Measurements from ENCODE around the gene GSG1. TPM values are rescaled to one million over a fixed set of nuclear protein-coding genes. Genes with fewer than 3 reads are reported as not detected.

Gene GSG1
- total RNA-seq, 2 donors from 2014 or later: 0.31 TPM; not detected in 1

- 81 to 88% methylated on average over 7 to 8 of the region's 8 CpGs for WGBS, 2 experiments (ENCODE audit: insufficient coverage in 1 of 2, insufficient read length in 1 of 2)
- Mint-ChIP-seq H3K4me3 (no peak overlapping the region), H3K36me3 (ENCODE audit: low read depth) (no peaks in the 10 kb centered on the region), H3K27ac (no peak overlapping the region), H3K27me3 (ENCODE audit: insufficient read depth) (no peaks in the 10 kb centered on the region), H3K9me3 (no peaks in the 10 kb centered on the region), H3K4me1 (peaks cover 20% of the 10 kb centered on the region)
- TF ChIP-seq CTCF (conservative IDR thresholded peaks at IDR 0.05): no peak
- Histone ChIP-seq H3K36me3 (ENCODE audit: control insufficient read depth, insufficient read depth, low read length) (no peaks in the 10 kb centered on the region), H3K4me1 (ENCODE audit: control insufficient read depth, insufficient read depth, low read length) (no peaks in the 10 kb centered on the region), H3K9me3 (ENCODE audit: control insufficient read depth, low read length) (no peaks in the 10 kb centered on the region), H3K4me3 (ENCODE audit: low read length) (no peak overlapping the region), H3K27me3 (ENCODE audit: control insufficient read depth, insufficient read depth, low read length, poor library complexity, severe bottlenecking) (no peaks in the 10 kb centered on the region), H3K9ac (ENCODE audit: extremely low read depth, low read length, poor library complexity, severe bottlenecking) (no peak overlapping the region), H3K27ac (ENCODE audit: low read depth, low read length) (no peak overlapping the region)
- DNase-seq: no peak
These were observed 8.0 kb downstream of the GSG1 start for GRCh38 chr12:13095266-13095995.

GRCh38 chr12:13094367-13094766 lies 9.1 kb downstream of the GSG1 start:
- Mint-ChIP-seq H3K4me3 (no peak overlapping the region), H3K27ac (no peak overlapping the region), H3K4me1 (peaks cover 14% of the 10 kb centered on the region), H3K9me3 (no peaks in the 10 kb centered on the region), H3K36me3 (ENCODE audit: low read depth) (no peaks in the 10 kb centered on the region), H3K27me3 (ENCODE audit: insufficient read depth) (no peaks in the 10 kb centered on the region)
- no peak for DNase-seq
- Histone ChIP-seq H3K4me1 (ENCODE audit: control insufficient read depth, insufficient read depth, low read length) (no peaks in the 10 kb centered on the region), H3K36me3 (ENCODE audit: control insufficient read depth, insufficient read depth, low read length) (no peaks in the 10 kb centered on the region), H3K27me3 (ENCODE audit: control insufficient read depth, insufficient read depth, low read length, poor library complexity, severe bottlenecking) (no peaks in the 10 kb centered on the region), H3K9ac (ENCODE audit: extremely low read depth, low read length, poor library complexity, severe bottlenecking) (no peak overlapping the region), H3K4me3 (ENCODE audit: low read length) (no peak overlapping the region), H3K9me3 (ENCODE audit: control insufficient read depth, low read length) (no peaks in the 10 kb centered on the region), H3K27ac (ENCODE audit: low read depth, low read length) (no peak overlapping the region)
- no peak for TF ChIP-seq CTCF (conservative IDR thresholded peaks at IDR 0.05)
- WGBS, 2 experiments (ENCODE audit: insufficient coverage in 1 of 2, insufficient read length in 1 of 2): 87% methylated on average over 3 of the region's 3 CpGs; no CpG with 5 or more reads in 1 of the 2 experiments

GRCh38 chr12:13093848-13094220 lies 9.6 kb downstream of the GSG1 start:
- Histone ChIP-seq H3K36me3 (ENCODE audit: control insufficient read depth, insufficient read depth, low read length) (no peaks in the 10 kb centered on the region), H3K9me3 (ENCODE audit: control insufficient read depth, low read length) (no peaks in the 10 kb centered on the region), H3K4me1 (ENCODE audit: control insufficient read depth, insufficient read depth, low read length) (no peaks in the 10 kb centered on the region), H3K4me3 (ENCODE audit: low read length) (no peak overlapping the region), H3K27ac (ENCODE audit: low read depth, low read length) (no peak overlapping the region), H3K9ac (ENCODE audit: extremely low read depth, low read length, poor library complexity, severe bottlenecking) (no peak overlapping the region), H3K27me3 (ENCODE audit: control insufficient read depth, insufficient read depth, low read length, poor library complexity, severe bottlenecking) (no peaks in the 10 kb centered on the region)
- no peaks in the 10 kb centered on the region for H3K36me3 Mint-ChIP-seq (ENCODE audit: low read depth)
- no peaks in the 10 kb centered on the region for H3K9me3 Mint-ChIP-seq
- no peak overlapping the region for H3K4me3 Mint-ChIP-seq
- no peak for DNase-seq
- no peaks in the 10 kb centered on the region for H3K27me3 Mint-ChIP-seq (ENCODE audit: insufficient read depth)
- peaks cover 17% of the 10 kb centered on the region for H3K4me1 Mint-ChIP-seq
- no peak overlapping the region for H3K27ac Mint-ChIP-seq
- no peak for TF ChIP-seq CTCF (conservative IDR thresholded peaks at IDR 0.05)
- 94 to 100% methylated on average over 2 of the region's 2 CpGs for WGBS, 2 experiments (ENCODE audit: insufficient coverage in 1 of 2, insufficient read length in 1 of 2)

Data from endodermal cell (in vitro differentiated cells).